ENCODE results near the gene SIRT2. TPM values are rescaled to one million over a fixed set of nuclear protein-coding genes. Genes with fewer than 3 reads are reported as not detected.
A peak's percentile ranks its signal among the peaks of the same experiment; 100 is the strongest.
"Not testable (repeated sequence)": the region's sequence is repeated elsewhere in the genome, so short reads cannot be mapped to it uniquely, and the experiment has no call there.

The SIRT2 gene
- total RNA-seq, 1 donor from 2014 or later: 60.2 TPM

GRCh38 chr19:38898788-38899446 is 501 bp downstream of the SIRT2 start:
- no peak for DNase-seq (ENCODE audit: low spot score)

- DNase-seq (ENCODE audit: low spot score): no peak
Measured at GRCh38 chr19:38894968-38895367, 4.5 kb downstream of the SIRT2 start.

GRCh38 chr19:38893341-38893771 is 6.1 kb downstream of the SIRT2 start:
- no peak for DNase-seq (ENCODE audit: low spot score)

- no peak for DNase-seq (ENCODE audit: low spot score)
Measured at GRCh38 chr19:38892841-38893240, 6.6 kb downstream of the SIRT2 start.

- no peak for DNase-seq (ENCODE audit: low spot score)
Measured at GRCh38 chr19:38891771-38892170, 7.6 kb downstream of the SIRT2 start.

- DNase-seq (ENCODE audit: low spot score): no peak
Measured at GRCh38 chr19:38890686-38891085, 8.7 kb downstream of the SIRT2 start.

- DNase-seq (ENCODE audit: low spot score): no peak
Measured at GRCh38 chr19:38889803-38890202, 9.6 kb downstream of the SIRT2 start.

GRCh38 chr19:38888876-38889275 is 10.5 kb downstream of the SIRT2 start:
- DNase-seq (ENCODE audit: low spot score): no peak

- not testable (repeated sequence) for DNase-seq (ENCODE audit: low spot score)
Measured at GRCh38 chr19:38884691-38885090, 14.7 kb downstream of the SIRT2 start.

GRCh38 chr19:38883286-38883685 is 16.1 kb downstream of the SIRT2 start:
- no peak for DNase-seq (ENCODE audit: low spot score)

- no peak for DNase-seq (ENCODE audit: low spot score)
Measured at GRCh38 chr19:38880882-38881609, 18.4 kb downstream of the SIRT2 start.

- DNase-seq (ENCODE audit: low spot score): no peak
Measured at GRCh38 chr19:38880076-38880881, 19.1 kb downstream of the SIRT2 start.

- DNase-seq (ENCODE audit: low spot score): no peak
Measured at GRCh38 chr19:38879400-38879751, 20.0 kb downstream of the SIRT2 start.

- no peak for DNase-seq (ENCODE audit: low spot score)
Measured at GRCh38 chr19:38878575-38879399, 20.6 kb downstream of the SIRT2 start.

- no peak for DNase-seq (ENCODE audit: low spot score)
Measured at GRCh38 chr19:38877781-38878574, 21.4 kb downstream of the SIRT2 start, which contains the start of gene RINL. TSS of gene RINL (minus strand) at chr19:38878275. CDS start at chr19:38876742, 1,533 bp downstream.

GRCh38 chr19:38875656-38876395 is 23.6 kb downstream of the SIRT2 start:
- DNase-seq (ENCODE audit: low spot score): no peak

GRCh38 chr19:38873400-38873799 is 26.0 kb downstream of the SIRT2 start:
- DNase-seq (ENCODE audit: low spot score): not testable (repeated sequence)

- DNase-seq (ENCODE audit: low spot score): no peak
Measured at GRCh38 chr19:38870612-38871011, 28.8 kb downstream of the SIRT2 start.

- peak; percentile 94 for DNase-seq (ENCODE audit: low spot score)
Measured at GRCh38 chr19:38869836-38870607, 29.4 kb downstream of the SIRT2 start.

Measured in mesenteric fat pad (tissue), 1 donor.